Mucosa of stomach (tissue), 1 donor: ENCODE results near the gene CTAG1A.
"Not testable (repeated sequence)": the region's sequence is repeated elsewhere in the genome, so short reads cannot be mapped to it uniquely, and the experiment has no call there.

ENCODE experiments used
- H3K27me3 ChIP-seq: one replicate; pipeline ENCODE4 v1.7.0; 2013; ENCODE audit warnings: mild to moderate bottlenecking, low read length; ENCODE audit not compliant: control insufficient read depth, insufficient read depth
- H3K36me3 ChIP-seq: one replicate; pipeline ENCODE4 v1.7.0; 2013; ENCODE audit warnings: low read length; ENCODE audit not compliant: control insufficient read depth, insufficient read depth
- H3K4me1 ChIP-seq: one replicate; pipeline ENCODE4 v1.7.0; 2013; ENCODE audit warnings: mild to moderate bottlenecking, low read length; ENCODE audit not compliant: control insufficient read depth, insufficient read depth
- H3K4me3 ChIP-seq: one replicate; pipeline ENCODE4 v1.7.0; 2013; ENCODE audit warnings: low read length
- H3K9ac ChIP-seq: one replicate; pipeline ENCODE4 v1.7.0; 2013; ENCODE audit warnings: mild to moderate bottlenecking, low read length, moderate library complexity
- H3K9me3 ChIP-seq: one replicate; pipeline ENCODE4 v1.7.0; 2013; ENCODE audit warnings: mild to moderate bottlenecking, low read length, moderate library complexity; ENCODE audit not compliant: control insufficient read depth
- donor health status: Pancreatic carcinoma.

Gene CTAG1A

DNA sequence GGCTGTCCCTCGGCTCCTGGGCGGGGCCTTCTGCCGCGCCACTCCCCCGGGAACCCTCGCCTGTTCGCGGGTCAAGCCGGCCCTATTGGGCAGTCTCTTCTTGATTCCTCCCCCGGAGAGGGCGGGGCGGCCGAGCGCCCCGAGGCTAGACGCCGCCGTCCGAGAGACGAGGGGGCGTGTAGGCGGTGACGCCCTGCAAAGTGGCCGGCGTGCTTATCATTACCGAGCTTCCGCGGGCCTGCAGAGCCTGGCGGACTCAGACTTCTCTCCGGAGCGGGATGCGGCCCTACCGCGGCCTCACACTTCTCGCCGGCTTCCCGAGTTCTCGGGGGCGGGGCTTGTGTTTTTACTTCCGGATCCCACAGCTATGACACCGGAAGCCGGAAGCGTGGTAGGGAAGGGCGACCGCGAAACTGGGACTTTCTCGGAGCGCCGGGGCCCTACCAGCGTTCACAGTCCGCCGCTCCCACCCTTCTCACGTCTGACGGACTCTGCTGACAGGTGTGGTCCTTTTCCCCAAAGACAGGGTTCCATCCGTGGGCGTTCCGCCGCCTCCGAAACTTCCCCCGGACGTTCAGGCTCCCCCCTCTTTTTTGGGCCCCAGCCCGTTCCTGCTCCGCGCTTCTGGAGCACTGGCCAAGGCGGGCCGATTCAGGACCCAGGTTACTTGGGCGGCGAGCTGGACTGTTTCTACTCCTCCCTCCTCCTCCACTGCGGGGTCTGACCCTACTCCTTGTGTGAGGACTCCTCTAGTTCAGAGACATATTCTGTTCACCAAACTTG is 37.5 kb upstream of the CTAG1A start, which contains the start of gene IKBKG:
Gene IKBKG (plus strand): TSS at position 376 of the 783 bp plus-strand sequence. CDS start 4,383 bp downstream, outside the sequence.
- H3K36me3 ChIP-seq: no peaks in the 10 kb centered on the region
- H3K27me3 ChIP-seq: no peaks in the 10 kb centered on the region
- H3K9me3 ChIP-seq: no peaks in the 10 kb centered on the region
- peak within 1 kb of the TSS; percentile 83 for H3K9ac ChIP-seq
- peaks cover 7% of the 10 kb centered on the region for H3K4me1 ChIP-seq
- peak within 1 kb of the TSS; percentile 82 for H3K4me3 ChIP-seq

DNA sequence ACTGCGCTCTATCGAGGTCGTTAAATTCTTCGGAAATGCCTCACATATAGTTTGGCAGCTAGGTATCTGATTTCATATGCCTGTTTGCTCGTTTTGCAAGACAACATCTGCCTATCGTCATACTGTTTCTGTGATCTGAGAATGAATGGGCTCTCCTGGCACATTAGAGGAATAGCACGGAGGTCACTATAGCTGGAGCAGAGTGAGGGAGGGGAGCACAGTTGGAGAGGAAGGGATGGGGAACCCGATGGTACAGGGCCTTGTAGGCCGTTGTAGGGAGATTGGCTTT is 37.0 kb upstream of the CTAG1A start:
- H3K9ac ChIP-seq: peak overlapping the region; percentile 83
- H3K4me1 ChIP-seq: peaks cover 3% of the 10 kb centered on the region
- H3K27me3 ChIP-seq: no peaks in the 10 kb centered on the region
- H3K36me3 ChIP-seq: no peaks in the 10 kb centered on the region
- no peaks in the 10 kb centered on the region for H3K9me3 ChIP-seq
- peak overlapping the region; percentile 82 for H3K4me3 ChIP-seq

DNA sequence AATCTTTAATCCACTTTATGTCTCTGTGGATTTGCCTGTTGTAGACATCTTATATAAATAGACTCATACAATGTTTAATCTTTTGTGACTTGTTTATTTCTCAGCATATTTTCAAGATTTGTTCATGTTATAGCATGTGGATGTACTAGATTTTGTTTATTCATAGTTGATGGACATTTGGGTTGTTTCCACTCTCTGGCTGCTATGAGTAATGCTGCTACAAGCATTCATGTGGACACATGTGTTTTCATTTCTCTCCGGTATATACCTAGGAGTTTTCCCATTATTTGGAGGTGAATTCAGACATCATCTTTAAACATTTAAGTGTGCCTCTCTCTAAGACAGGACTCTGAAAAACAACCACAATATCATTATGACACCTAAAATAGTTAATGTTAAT is 35.2 kb upstream of the CTAG1A start:
- H3K27me3 ChIP-seq: no peaks in the 10 kb centered on the region
- no peak overlapping the region for H3K4me3 ChIP-seq
- H3K9me3 ChIP-seq: no peaks in the 10 kb centered on the region
- H3K9ac ChIP-seq: no peak overlapping the region
- no peaks in the 10 kb centered on the region for H3K4me1 ChIP-seq
- H3K36me3 ChIP-seq: no peaks in the 10 kb centered on the region

DNA sequence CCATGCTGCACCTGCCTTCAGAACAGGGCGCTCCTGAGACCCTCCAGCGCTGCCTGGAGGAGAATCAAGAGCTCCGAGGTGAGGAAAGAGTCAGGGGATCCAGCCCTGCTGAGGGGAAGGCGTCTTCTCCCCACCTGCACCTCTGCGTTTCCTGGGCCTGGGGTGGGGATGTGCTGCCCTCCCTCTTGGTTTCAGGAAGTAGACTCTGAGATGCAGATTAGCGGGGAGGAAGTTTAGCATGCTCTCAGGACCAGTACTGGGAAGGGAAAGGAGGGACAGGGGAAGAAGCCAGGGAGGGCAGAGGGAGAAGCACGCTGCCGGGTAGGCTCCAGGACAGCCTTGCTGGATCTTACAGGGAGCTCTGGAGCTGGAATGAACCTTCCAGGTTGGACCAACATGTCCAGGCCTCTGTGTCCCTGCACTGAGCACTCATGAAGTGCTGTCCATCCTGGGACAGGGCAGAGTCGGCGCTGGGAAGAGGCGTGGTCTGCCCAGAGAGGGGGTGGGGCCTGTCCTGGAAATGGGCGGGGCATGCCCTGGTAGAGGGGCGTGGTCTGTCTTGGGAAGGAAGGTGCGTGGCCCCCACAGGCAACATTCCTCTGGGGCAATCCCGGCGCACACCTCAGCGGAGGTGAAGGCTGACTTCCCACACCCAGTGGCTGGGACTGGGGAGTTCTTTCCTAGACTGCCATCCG is 32.7 kb upstream of the CTAG1A start:
- H3K9ac ChIP-seq, H3K9me3 ChIP-seq, H3K27me3 ChIP-seq, H3K36me3 ChIP-seq, H3K4me3 ChIP-seq, H3K4me1 ChIP-seq: not testable (repeated sequence)

DNA sequence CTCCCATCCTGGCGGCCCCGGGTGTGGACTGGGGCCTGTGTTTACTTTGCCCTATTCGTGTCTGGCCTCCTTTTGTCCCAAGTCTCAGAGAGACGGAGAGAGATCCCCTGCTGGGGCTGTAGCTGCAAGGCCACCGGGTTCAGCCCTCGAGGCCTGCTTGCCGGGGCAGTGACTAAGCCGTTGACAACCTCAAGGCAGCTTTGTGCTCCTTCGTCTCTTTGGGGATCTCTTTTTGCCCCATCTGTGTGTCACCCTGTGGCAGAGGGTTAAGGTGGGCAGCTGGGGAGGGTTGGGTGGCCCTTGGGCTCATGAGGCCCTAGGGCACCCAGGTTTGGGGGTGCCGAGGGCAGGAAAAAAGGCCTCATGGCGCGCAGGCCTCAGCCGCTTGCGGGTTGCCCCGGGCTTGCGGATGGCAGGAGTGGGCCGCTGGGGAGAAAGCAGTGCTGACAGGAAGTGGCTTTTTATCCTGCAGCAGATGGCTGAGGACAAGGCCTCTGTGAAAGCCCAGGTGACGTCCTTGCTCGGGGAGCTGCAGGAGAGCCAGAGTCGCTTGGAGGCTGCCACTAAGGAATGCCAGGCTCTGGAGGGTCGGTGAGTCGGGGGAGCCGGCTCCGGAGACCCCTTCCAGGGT is 26.8 kb upstream of the CTAG1A start:
- H3K9ac ChIP-seq, H3K9me3 ChIP-seq, H3K4me1 ChIP-seq, H3K27me3 ChIP-seq, H3K4me3 ChIP-seq, H3K36me3 ChIP-seq: not testable (repeated sequence)

DNA sequence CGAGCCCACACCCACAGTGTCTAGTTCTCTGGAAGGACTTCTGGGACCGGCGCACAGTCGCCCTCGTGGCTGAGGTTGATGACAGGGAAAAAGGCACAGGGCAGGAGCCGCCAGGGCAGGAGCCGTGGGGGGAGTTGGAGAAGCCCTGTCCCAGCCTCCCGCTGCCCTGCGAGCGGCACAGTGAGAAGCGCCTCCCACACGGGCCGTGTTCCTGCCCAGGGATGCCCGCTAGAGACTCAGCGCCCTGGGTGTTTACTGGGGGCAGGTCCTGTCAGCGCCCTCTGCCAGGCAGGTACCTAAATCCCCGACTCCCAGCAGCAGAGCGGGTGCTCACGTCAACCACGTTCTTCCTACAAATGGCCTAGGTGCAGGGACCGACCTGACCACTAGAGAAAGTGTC is 26.0 kb upstream of the CTAG1A start:
- H3K4me3 ChIP-seq, H3K4me1 ChIP-seq, H3K9ac ChIP-seq, H3K27me3 ChIP-seq, H3K36me3 ChIP-seq, H3K9me3 ChIP-seq: not testable (repeated sequence)

DNA sequence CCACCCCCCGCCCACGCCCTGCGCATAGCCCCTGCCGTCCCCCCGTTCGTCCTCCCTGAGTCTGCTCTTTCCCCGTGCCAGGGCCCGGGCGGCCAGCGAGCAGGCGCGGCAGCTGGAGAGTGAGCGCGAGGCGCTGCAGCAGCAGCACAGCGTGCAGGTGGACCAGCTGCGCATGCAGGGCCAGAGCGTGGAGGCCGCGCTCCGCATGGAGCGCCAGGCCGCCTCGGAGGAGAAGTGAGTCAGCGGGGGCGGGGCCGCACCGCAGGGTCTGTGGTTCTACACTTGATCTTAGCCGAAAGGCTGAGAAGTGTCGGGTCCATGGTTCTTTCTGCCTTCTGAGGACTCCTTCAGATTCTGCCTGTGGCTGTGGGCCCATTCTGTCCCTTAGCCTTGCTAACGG is 24.6 kb upstream of the CTAG1A start:
- not testable (repeated sequence) for H3K4me3 ChIP-seq, H3K4me1 ChIP-seq, H3K36me3 ChIP-seq, H3K9ac ChIP-seq, H3K9me3 ChIP-seq, H3K27me3 ChIP-seq

DNA sequence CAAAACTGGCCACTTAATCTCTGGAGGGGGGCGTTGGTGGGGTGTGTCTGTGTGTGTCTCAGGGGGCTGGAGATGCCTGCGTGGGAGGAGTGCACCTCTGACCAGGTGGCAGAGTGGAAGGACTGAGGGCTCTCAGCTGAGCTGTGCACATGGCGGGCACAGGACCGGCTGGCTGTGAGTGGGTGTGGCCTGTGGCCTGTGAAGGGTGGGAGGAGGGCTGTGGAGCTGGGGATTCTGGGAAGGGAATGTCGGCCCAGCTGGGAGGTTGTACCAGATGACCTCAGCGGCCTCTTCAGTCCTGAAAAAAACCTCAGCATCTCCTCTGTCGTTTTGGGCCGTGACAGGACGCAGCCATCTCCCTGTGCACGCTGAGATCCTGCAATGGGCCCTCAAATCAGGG is 22.6 kb upstream of the CTAG1A start:
- not testable (repeated sequence) for H3K4me3 ChIP-seq, H3K9me3 ChIP-seq, H3K4me1 ChIP-seq, H3K9ac ChIP-seq, H3K36me3 ChIP-seq, H3K27me3 ChIP-seq

DNA sequence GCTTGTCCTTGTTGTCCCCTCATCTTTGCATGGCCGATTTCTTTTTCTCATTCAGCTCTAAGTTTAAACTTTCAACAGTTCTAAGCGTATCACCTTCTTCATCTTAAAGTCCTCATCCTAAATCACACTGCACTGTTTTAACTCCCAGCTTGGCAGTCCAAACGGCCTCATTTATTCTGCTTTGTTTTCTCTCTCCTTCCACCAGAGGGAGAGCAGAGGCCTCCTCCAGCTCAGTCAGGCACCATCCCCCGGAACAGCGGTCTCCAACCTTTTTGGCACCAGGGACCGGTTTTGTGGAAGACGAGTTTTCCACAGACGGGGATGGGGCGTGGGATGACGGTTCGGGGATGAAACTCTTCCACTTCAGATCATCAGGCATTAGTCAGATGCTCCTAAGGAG is 14.6 kb upstream of the CTAG1A start:
- H3K27me3 ChIP-seq, H3K4me1 ChIP-seq, H3K4me3 ChIP-seq, H3K9ac ChIP-seq, H3K9me3 ChIP-seq, H3K36me3 ChIP-seq: not testable (repeated sequence)

DNA sequence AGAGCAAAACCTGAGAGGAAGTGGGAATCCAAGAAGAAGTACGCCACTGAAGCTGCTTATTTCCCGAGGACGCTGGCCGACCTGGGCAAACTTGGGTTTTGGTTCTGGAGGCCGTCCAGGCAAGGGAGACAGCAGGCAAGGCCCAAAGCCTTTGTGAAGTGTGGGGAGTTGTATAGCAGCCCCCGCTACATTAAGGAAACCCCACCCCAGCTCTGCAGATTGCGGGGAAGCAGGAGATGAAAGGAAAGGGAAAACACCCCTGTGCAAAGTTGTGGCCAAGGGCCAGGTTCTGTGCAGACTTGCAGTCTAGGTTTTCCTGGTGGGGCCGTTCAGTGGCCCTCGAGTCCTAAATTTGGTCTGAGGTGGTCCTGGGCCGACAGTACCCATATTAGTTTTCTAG is 11.9 kb upstream of the CTAG1A start:
- H3K36me3 ChIP-seq, H3K9ac ChIP-seq, H3K9me3 ChIP-seq, H3K4me1 ChIP-seq, H3K4me3 ChIP-seq, H3K27me3 ChIP-seq: not testable (repeated sequence)

DNA sequence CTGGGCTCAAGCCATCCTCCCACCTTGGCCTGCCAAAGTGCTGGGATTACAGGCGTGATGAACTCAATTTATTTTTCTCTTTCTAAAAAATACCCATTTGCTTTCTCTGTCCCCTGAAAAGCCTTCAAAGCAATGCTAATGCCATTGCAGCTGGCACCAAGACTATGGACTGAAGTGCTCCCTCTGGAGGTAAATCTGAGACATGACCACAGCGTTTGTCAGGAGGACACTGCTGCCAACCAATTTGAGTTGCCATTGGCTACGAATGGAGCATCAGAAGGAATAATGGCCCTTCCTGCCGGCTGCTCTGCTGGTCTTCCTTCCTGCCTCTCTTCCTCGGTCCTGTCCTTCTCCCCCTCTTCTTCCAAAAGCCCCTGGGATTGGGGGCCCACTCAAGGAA is 9.9 kb upstream of the CTAG1A start:
- not testable (repeated sequence) for H3K4me1 ChIP-seq, H3K9me3 ChIP-seq, H3K27me3 ChIP-seq, H3K36me3 ChIP-seq, H3K9ac ChIP-seq, H3K4me3 ChIP-seq

DNA sequence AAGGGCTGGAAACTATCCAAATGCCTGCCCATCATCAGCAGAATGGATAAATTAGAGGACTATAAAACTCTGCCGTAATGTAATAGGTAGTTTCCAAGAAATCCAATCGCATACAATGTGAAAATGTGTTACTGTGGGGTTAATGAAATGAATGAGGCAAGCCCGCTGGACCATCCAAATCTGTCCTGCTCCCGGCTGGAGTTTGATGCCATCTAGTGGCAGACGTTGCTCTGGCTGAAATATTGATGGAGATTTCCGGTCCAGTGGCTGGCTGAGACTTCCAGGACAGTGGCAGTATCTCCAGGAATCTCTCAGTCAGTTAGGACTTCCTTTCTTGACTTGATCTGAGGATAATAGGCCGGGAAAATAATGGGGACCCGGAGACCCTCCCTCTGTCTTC is 1.9 kb upstream of the CTAG1A start:
- H3K4me1 ChIP-seq, H3K9ac ChIP-seq, H3K4me3 ChIP-seq, H3K27me3 ChIP-seq, H3K36me3 ChIP-seq, H3K9me3 ChIP-seq: not testable (repeated sequence)
